GM21723 (cell line): ENCODE data around the gene TAOK2.
"Not testable (repeated sequence)": the region's sequence is repeated elsewhere in the genome, so short reads cannot be mapped to it uniquely, and the experiment has no call there.

Experiments
- ATAC-seq: cut with Tn5 transposase; IDR thresholded peaks from one replicate; pipeline ENCODE4 v1.9.1; 2021; ENCODE audit warnings: mild to moderate bottlenecking, moderate library complexity; ENCODE audit not compliant: unreplicated experiment

TAOK2 gene

DNA sequence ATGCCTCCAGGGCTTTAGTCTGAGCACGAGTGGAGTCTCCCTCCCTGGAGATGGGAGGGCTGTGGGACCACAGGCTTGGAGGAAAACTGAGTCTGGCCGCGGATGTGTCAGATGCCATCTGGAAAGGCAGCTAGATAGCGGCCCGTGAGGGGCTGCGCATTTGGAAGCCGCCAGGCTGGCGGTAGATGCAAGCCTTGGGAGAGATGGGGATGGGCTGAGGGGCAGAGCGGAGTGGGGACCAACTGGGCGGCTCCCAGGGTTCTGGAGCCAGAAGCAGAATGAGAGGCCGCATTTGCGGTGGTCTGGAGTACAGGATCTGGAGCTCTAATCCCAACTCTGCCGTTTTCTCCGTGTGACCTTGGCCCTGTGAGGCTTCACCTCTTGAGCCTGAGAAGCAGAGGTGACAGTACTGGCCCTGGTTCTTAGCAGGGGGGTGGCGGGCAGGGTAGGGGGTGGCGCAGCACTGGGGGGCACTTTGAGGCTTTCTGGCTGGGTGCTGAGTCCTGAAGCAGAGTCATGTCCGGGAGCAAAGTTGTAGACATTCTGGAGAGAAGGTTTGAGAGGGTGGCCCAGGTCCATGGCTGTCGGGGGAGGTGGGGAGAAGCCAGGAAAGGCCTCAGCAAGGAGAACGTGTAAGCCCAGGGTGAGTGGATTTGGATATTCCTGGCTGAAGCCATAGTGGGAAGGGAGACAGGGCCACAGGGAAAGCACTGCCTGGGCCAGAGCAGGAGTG lies 29.1 kb downstream of the TAOK2 start:
- no peak for ATAC-seq

DNA sequence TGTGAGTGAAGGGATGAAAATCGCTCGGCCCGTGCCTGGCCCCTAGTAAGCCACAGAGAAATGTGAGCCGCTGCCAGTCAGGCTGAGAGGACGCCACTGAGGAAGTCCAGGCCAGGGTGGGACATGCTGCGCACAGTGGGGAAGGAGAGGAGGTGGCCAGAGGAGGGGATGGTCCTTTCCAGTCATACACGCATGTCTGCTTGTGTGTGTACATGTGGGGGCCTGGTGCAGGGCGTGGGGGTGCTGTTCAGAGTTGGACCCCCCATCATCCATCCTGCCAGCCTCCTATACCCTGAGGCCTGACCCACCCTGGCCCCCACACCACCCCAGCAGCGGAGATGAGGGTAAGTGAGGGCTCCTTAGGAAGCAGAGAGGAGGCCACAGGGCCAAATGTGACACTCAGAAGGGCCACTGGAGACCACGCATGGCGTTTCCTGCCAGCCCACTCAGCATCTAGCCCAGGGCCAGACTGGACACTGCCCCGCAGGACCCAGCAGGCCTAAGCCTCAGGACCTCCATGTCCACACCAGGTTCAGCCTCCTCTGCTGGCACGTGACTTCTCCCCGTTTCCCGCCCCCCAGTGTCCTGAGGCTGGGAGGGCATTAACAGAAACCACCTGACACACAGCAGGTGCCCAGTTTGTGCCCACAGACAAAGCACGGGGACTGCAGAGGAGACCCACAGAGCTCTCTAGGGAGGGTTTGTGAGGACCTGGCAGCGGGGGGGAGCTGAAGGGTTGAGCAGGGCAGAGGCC lies 30.2 kb downstream of the TAOK2 start:
- no peak for ATAC-seq

DNA sequence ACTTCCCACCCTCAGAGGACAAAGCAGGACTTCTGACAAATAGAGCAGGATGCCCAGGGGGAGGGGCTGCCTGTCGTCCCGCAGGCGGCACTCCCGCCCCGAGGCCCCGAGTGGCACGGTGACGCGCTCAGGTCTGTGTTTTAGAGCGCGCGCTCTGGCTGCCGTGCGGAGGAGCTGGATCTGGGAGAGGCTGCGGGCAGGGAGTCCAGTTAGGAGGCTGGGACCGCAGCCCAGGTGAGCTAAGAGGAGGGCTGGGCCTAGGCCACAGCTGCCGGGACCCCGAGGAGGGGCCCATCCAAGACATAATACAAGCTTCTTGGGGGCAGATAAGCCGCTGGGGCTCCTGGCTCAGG lies 30.7 kb downstream of the TAOK2 start:
- no peak for ATAC-seq

DNA sequence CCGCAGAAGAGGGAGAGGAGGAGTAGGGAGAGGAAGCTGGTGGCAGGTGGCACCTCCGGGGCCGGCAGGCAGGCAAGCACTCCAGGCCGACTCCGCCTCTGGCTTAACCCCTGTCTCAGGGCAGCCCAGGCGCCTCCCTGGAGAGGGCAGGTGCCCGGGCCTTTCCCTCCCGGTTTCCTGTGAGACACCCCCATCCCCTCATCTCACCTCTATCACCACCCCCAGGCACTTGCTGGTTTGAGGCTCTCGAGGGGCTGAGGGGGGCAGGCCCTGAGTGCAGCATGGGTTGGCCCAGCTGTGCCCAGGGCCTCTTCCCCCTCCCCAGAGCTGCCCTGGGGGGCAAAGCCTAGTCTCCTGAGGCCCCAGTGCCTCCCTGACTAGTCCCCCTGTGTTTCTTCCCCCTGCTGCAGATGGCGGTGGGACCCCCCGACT lies 31.2 kb downstream of the TAOK2 start:
- ATAC-seq: no peak

DNA sequence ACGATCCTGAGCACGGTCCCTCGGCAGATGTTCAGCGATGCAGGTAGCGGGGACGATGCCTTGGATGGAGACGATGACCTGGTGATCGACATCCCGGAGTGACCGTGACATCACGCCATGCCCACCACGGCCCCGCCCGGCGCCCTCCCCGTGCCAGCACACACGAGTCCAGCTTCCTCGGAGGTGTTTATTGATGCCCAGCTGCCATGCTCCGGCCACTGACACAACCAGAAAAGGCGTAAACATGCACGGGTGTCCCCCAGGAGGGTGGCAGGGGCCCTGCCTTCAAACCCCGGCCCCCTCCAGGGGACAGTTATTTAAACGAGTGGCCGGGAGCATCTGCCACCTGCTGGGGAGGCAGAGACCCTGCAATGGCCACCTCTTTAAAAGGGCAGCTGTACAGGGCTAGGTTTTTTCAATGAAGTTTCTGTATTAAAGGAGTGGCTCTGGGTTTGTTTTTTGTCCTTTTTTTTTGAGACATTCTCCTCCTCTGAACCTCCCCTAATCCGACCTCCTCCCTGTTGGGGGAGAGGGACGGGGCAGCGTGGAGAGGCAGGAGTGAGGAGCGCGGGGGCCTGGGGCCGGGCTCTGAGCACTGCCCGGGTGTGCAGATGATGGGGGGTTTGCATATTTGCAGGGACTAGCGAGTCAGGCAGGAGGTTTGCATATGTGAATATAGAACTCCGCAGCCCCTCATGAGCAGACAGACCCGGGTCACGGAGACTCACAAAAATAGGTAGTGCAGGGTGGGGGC lies 31.9 kb downstream of the TAOK2 start:
- no peak for ATAC-seq

DNA sequence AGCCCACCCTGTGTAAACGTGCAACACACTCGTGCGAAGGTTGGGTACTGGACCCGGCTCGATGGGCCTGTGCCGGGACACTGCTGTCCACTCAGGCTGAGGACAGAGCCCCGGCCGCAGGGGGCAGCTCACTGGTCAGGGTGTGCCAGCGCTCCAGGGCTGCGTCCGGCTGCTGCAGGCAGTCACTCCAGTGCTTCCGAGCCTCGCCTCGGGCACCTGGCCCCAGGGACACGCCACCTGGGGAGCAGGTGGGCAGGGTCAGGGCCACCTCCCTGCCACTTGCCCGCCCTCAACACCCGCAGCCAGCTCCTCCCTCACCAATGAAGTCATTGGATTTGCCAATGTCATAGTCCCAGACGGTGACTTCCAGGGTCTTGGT lies 32.4 kb downstream of the TAOK2 start:
- ATAC-seq: no peak

DNA sequence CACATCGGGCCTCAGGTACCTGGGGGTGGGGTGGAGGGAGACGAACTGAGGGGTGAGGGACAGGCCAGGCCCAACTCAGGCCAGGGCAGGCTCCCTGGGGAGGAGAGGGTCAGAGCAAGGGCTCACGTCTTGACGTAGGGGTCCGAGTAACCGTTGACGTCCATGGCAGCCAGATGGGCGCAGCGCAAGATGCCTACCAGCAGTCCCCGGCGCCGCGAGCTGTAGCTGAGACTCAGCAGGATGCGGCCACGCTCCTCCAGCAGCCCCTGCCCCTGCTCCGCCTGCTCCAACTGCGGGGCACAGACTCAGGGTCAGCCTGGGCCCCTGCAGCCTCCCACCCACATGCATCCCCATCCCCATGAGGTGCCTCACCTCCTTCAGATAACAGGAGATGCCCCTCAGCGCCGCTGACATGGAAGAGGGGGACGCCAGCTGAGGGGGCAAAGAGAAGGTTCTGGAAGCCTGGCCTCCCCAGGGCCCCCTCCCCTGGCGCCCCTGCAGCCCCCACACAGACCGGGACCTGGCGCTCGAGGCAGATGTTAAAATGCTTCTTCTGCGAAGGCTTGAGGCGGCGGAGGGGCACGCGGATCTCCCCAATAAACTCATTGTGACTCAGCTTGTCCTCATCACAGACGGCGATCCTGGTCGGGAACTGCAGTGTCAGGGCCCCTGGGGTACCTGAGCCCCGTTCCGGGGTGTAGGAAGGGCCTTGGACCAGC lies 33.1 kb downstream of the TAOK2 start:
- ATAC-seq: no peak

DNA sequence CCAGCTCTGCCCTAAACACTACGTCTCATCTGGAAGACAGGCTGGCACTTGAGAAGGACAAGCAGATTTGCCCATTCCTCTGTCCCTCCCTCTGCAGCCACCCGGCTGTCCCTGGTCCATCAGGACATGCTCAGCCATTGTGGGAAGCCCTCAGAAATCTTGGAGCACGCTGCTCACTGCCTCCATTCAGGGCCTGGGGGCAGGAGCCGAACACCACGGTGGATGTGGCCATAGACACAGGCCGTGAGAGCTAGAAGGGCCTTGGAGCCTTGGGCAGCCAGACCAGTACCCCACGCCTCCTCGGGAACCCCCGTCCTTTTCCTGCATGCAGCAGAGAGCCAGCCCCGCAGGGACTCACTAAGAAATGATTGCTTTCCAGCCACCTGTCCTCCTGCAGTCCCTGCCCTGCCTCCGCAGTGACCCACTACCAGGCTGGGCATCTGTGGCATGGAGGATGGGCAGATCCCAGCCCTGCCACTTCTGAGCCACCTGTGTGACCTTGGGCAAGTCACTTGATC lies 33.8 kb downstream of the TAOK2 start:
- no peak for ATAC-seq

DNA sequence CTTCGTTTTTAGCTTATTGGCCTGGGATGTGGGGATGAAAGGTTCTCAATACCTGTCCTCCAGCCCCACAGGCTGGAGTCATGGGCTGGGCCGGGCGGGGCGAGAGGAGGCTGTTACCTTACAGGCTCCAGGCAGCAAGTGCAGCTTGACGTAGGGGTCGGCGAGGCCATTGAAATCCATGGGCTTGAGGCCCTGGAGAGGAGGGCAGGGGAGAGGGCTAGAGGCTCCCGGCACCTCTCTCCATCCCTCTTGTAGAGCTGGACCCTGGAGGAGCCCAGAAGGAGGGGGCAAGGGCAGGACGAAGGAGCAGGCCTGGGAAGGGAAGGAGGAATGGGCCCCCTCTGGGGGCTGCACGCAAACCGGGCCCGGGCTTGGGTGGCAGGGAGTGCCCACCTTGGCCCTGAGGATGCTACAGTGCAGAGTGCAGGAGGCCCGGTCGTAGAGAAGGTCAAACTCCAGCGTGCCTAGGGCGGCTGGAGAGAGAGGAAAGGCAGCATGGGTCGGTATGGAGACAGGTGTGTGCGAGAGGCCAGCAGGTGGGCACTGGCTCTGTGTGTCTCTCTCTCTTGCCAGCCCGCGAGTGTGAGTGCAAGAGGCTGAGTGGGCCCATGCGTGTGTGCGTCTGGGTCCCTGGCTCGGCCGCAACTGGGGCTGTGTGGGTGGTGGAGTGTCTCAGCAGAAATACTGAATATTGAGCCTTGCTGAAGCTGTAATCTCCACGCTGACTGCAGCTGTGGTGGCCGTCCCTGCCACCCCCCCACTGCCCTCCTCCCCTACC lies 35.6 kb downstream of the TAOK2 start:
- ATAC-seq: no peak

DNA sequence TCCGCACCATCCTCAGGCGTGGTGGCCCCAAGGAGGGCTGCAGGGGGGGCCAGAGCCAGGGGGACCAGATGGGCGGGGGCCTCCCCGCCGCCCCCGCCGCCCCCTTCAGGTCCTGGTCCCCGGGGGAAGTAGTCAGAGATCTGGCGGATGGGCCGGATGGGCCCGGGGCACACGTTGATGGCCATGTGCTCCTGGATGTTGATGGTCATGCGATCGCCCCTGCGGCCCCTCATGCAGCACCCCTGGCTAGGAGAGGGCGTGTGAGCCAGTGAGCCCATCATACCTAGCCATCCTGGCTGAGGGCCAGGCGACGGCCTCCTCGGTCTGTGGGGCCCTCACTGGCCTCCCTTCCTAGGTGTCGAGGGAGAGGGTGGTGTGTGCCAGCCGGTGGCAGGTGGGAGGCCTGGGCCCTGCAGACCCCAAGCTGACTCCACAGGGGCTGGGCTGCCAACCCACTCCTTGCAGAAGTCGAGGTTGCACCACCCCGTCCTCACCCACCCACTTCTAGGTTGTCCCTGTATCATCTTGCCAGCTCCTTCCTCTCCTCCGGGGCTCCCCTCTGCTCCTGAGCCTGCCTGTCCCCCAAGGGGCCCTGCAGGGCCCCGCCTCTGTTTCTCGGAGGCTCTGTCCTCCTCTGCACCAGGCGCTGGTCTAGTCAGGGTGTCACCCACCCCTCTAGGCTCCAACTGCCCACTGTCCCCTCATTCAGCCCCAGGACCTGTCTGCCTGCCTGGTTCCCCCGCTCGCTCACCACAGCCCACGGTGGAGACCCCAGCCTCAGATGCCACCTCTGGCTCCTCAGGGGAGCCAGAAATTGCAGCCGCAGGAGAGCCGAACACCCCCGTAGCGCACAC lies 36.5 kb downstream of the TAOK2 start:
- ATAC-seq: no peak

DNA sequence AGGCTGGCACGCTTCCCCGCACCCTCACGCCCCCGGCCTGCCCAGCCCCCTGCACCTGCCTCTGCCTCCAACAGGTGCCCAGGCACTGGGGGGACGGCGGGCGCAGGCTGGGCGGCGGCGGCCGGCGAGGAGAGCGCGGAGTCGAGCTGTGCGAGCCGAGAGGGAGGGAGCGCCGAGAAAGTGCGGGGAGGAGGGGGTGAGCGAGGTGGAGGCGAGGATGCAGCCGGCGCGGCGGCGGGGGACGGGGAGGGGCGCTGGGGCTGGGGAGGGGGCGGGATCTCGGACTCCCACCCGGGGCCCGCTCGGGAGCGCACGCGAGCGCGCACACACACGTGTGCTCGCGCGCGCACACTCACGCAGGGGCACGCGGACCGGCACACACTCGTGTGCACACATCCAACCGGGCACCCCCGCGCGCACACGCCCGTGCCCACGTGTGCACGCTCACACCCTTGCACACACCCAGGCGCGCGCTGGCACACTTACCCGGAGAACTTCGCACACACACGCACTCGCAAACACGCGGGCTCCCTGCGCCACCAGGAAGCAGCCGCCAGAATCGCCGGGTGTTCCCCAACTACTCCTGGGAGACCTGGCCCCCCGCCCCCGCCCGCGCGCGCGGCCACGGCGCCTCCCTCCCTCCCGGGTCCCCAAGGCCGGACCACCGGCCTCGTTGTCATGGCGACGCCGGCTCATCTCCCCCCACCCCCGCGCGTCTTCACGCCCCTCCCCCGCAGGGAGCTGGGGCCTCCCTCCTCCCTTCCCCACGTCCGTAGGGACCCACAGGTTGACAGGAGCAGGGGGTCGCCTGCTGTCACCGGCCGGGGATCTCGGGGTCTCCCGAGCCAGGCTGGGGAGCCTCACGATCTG lies 37.4 kb downstream of the TAOK2 start, which contains the start of gene DOC2A:
TSS of gene DOC2A (minus strand) at position 184 of the 870 bp plus-strand sequence. CDS start 805 bp downstream, outside the sequence.
- no peak for ATAC-seq

DNA sequence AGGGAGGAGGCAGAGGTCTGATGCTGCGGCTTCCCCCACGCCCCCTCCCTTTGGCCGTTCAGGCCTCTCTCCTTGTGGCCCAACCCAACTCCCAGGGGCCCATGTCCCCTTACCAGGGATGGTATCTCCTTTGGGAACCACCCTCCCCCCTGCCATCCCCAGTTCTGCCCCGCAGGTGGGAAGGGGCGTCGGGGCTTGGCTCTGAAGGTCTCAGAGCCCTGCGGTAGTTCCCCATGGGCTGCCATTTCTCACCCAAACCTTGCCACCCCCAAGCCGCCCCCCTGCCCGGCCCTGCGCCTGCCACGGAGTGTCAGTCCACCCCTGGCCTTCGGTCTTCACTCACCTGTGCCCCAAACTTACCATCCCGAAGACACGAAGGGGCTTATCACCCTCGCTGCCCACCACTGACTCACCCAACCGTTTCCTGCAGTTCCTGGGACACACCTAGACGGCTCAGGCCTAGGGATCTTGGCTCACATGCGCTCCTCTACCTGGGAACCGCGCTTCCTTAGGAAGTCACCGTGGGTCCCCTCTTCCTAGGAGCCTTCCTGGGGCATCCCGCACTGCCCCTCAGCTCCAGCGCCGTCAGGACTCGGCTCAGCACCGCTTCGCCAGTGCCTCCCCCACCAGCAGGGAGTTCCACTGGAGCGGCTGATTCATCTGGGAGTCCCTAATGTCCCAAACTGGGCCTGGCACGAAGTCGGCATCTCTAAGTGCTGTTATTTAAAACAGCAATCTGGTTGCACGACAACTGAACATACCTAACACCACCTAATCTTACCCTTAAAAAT lies 38.2 kb downstream of the TAOK2 start:
- ATAC-seq: no peak

DNA sequence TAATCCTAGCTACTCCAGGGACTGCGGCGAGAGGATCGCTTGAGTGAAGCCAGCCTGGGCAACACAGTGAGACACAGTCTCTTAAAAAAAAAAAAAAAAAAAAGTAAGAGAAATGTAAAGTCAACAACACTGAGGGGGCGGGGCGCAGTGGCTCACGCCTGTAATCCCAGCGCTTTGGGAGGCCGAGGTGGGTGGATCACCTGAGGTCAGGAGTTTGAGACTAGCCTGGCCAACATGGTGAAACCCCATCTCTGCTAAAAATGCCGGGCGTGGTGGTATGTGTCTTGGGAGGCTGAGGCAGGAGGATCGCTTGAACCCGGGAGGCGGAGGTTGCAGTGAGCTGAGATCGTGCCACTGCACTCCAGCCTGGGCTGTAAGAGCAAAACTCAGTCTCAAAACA lies 38.9 kb downstream of the TAOK2 start:
- ATAC-seq: not testable (repeated sequence)

DNA sequence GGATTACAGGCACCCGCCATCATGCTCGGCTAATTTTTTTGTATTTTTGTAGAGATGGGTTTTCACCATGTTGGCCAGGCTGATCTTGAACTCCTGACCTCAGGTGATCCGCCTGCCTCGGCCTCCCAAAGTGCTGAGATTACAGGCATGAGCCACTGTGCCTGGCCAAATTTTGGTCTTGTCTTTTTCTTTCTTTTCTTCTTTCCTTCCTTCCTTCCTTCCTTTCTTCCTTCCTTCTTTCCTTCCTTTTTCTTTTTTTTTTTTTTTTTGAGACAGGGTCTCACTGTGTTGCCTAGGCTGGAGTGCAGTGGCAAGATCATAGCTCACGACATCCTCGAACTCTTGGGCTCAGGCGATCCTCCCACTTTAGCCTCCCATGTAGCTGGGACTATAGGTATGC lies 41.8 kb downstream of the TAOK2 start:
- not testable (repeated sequence) for ATAC-seq

DNA sequence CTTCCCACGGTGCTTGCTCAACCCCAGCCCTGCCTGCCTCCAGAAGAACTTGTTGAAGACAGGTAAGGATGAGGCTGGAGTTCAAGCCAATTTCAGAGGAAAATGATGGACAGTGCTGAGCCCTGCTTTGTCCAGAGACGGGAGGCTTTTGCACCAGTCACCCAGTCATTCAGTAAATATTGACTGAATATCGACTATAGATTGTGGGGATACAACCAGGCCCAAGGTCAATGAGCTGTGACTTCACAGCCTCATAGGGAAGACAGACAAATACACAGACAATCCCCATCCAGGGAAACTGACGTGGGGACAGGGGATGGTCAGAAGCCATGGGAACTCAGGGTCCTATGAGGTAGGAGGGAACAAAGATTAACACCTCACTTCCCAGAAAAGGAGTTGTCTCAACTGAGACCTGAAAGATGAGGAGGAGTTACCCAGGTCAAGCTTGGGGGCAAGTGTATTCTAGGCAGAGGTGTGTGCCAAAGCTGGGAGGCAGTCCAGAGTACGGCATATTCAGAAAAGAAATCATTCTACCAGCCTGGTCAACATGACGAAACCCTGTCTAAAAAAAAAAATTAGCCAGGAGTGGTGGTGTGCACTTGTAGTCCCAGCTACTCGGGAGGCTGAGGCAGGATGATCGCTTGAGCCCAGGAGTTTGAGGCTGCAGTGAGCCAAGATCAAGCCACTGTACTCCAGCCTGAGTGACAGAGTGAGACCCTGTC lies 43.0 kb downstream of the TAOK2 start:
- ATAC-seq: no peak

DNA sequence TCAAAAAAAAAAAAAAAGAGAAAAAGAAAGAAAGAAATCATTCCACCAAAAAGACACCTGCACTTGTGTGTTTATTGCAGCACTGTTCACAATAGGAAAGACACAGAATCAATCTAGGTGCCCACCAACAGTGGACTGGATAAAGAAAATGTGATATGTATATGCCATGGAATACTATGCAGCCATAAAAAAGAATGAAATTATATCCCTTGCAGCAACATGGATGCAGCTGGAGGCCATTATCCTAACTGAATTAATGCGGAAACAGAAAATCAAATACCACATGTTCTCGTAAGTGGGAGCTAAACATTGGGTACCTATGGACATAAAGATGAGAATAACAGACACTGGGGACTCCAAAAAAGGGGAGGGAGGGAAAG lies 43.6 kb downstream of the TAOK2 start:
- ATAC-seq: no peak

DNA sequence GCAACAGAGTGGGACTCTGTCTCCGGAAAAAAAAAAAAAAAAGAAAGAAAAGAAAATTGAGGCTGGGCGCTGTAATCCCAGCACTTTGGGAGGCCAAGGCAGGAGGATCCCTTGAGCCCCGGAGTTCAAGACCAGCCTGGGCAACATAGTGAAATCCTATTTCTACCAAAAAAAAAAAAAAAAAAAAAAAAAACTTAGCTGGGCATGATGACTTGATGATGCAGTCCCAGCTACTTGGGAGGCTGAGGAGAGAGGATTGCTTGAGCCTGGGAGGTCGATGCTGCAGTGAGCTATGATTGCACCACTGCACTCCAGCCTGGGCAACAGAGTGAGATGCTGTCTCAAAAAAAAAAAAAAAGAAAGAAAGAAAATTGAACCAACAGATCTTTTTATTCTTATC lies 44.3 kb downstream of the TAOK2 start:
- ATAC-seq: not testable (repeated sequence)
